CD8-positive, alpha-beta memory T cell (primary cell): ENCODE results near the gene SLC13A3. TPM values are rescaled to one million over a fixed set of nuclear protein-coding genes. Genes with fewer than 3 reads are reported as not detected.
A peak's percentile ranks its signal among the peaks of the same experiment; 100 is the strongest.

Experiments used
- CTCF ChIA-PET: fragments of 350-600 bp; sonication (Branson Sonifier 250); formaldehyde crosslinking; loops from one replicate; lab custom pipeline; 2021; ENCODE audit warnings: antibody characterized with exemption; lab: Charles Lee
- POLR2A ChIA-PET: fragments of 350-600 bp; sonication (Branson Sonifier 250); formaldehyde crosslinking; loops from one replicate; lab custom pipeline; 2021; ENCODE audit warnings: antibody characterized with exemption; lab: Charles Lee
- DNase-seq, 5 donors: peaks; one replicate each; pipeline versions ENCODE4 v3.0.0 to v3.0.0-alpha.2; 2020 to 2022; ENCODE audit warnings: mixed read lengths in 1 of 5
- H3K27ac ChIP-seq: one replicate; pipeline ENCODE4 v1.7.0; 2013; ENCODE audit warnings: low read depth, mild to moderate bottlenecking, low read length, moderate library complexity
- H3K27me3 ChIP-seq: 2 replicates; pipeline ENCODE4 v1.7.0; 2013; ENCODE audit warnings: low read length, mild to moderate bottlenecking; ENCODE audit not compliant: insufficient read depth, poor library complexity, severe bottlenecking
- H3K36me3 ChIP-seq: 2 replicates; pipeline ENCODE4 v1.7.0; 2013; ENCODE audit warnings: mild to moderate bottlenecking, low read length, moderate library complexity; ENCODE audit not compliant: insufficient read depth
- H3K4me1 ChIP-seq: 2 replicates; pipeline ENCODE4 v1.7.0; 2013; ENCODE audit warnings: mild to moderate bottlenecking, low read length, moderate library complexity; ENCODE audit not compliant: insufficient read depth
- H3K4me3 ChIP-seq: 2 replicates; pipeline ENCODE4 v1.7.0; 2013; ENCODE audit warnings: mild to moderate bottlenecking, low read length
- H3K9me3 ChIP-seq: 2 replicates; pipeline ENCODE4 v1.7.0; 2013; ENCODE audit warnings: mild to moderate bottlenecking, low read length
- H3K27ac Mint-ChIP-seq, 8 donors: one replicate each; pipeline ENCODE4 v1.8.0; 2020 to 2021; ENCODE audit warnings: mixed read lengths in 8 of 8, mild to moderate bottlenecking in 6 of 8, inconsistent platforms in 3 of 8, moderate library complexity in 3 of 8
- H3K27me3 Mint-ChIP-seq, 2 donors: one replicate each; pipeline ENCODE4 v1.8.0; 2020 to 2021; ENCODE audit warnings: mixed read lengths in 2 of 2, mild to moderate bottlenecking in 1 of 2, moderate library complexity in 1 of 2
- H3K36me3 Mint-ChIP-seq, 3 donors: one replicate each; pipeline ENCODE4 v1.8.0; 2020 to 2021; ENCODE audit warnings: mixed read lengths in 3 of 3, inconsistent platforms in 1 of 3, mild to moderate bottlenecking in 1 of 3
- H3K4me1 Mint-ChIP-seq, 3 donors: one replicate each; pipeline ENCODE4 v1.8.0; 2020 to 2021; ENCODE audit warnings: mixed read lengths in 3 of 3, inconsistent platforms in 1 of 3, mild to moderate bottlenecking in 1 of 3
- H3K4me3 Mint-ChIP-seq, 7 donors: one replicate each; pipeline ENCODE4 v1.8.0; 2020 to 2021; ENCODE audit warnings: mixed read lengths in 7 of 7, mild to moderate bottlenecking in 6 of 7, moderate library complexity in 4 of 7, inconsistent platforms in 2 of 7
- H3K9me3 Mint-ChIP-seq, 5 donors: one replicate each; pipeline ENCODE4 v1.8.0; 2020 to 2022; ENCODE audit warnings: mixed read lengths in 5 of 5, mild to moderate bottlenecking in 3 of 5, moderate library complexity in 2 of 5, inconsistent platforms in 1 of 5
- polyA plus RNA-seq: library from polyadenylated mRNA; unstranded; fragments of 300-500 nt; fragmentation: Illumina TruSeq; gene quantifications from one replicate; pipeline ENCODE4 v1.2.3, GENCODE V29; 2021
- total RNA-seq, 2 experiments: library from RNA; stranded (reverse); gene quantifications; one replicate each; pipeline ENCODE4 v1.2.3, GENCODE V29; 2021

SLC13A3 gene
- total and polyA plus RNA-seq, 3 experiments from 2014 or later: 0.11 TPM; not detected in 2

DNA sequence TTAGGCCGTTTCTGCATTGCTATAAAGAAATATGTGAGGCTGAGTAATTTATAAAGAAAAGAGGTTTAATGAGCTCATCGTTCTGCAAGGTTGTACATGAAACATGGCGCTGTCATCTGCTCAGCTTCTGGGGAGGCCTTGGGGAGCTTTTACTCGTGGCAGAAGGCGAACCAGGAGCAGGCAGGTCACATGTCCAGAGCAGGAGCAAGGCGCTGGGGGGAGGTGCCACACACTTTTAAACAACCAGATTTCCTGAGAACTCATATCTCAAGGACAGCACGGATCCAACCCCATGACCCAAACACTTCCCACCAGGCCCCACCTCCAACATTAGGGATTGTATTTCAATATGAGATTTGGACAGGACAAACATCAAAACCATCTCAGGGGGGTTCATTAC lies 6.4 kb upstream of the SLC13A3 start:
- H3K27ac Mint-ChIP-seq: no peak overlapping the region
- DNase-seq: no peak
- Histone ChIP-seq H3K4me1 (no peaks in the 10 kb centered on the region), H3K27me3 (no peaks in the 10 kb centered on the region), H3K4me3 (no peak overlapping the region), H3K27ac (no peak overlapping the region), H3K36me3 (no peaks in the 10 kb centered on the region), H3K9me3 (no peaks in the 10 kb centered on the region)
- H3K4me1 Mint-ChIP-seq: no peaks in the 10 kb centered on the region
- H3K36me3 Mint-ChIP-seq: peaks cover 0 to 10% (median 3%) of the 10 kb centered on the region in 3 donors
- CTCF ChIA-PET: no interaction called here
- H3K4me3 Mint-ChIP-seq: no peak overlapping the region
- H3K9me3 Mint-ChIP-seq: peaks cover 0 to 5% (median 2%) of the 10 kb centered on the region in 5 donors
- POLR2A ChIA-PET: no interaction called here
- peaks cover 8 to 22% of the 10 kb centered on the region in 2 donors for H3K27me3 Mint-ChIP-seq

DNA sequence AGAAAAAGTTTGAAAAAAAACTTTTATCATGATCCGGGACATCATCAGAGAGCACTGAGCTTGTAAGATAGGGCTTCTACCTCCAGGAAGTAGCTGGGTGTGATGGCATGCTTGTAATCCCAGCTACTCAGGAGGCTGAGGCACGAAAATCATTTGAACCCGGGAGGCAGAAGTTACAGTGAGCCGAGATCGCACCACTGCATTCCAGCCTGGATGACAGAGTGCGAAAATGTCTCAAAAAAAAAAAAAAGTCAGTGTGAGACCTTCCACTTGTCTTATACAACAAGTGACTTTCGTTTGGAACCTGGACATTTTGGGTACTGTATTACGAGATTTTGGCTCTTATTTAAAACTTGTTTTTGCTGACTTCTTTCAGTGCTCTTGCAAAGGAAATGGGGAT lies 5.9 kb upstream of the SLC13A3 start:
- Mint-ChIP-seq H3K27me3 (peaks cover 10 to 24% of the 10 kb centered on the region in 2 donors), H3K9me3 (peaks cover 0 to 5% (median 2%) of the 10 kb centered on the region in 5 donors), H3K27ac (no peak overlapping the region), H3K36me3 (peaks cover 0 to 9% (median 2%) of the 10 kb centered on the region in 3 donors), H3K4me1 (no peaks in the 10 kb centered on the region), H3K4me3 (no peak overlapping the region)
- H3K27ac ChIP-seq: no peak overlapping the region
- no peaks in the 10 kb centered on the region for H3K36me3 ChIP-seq
- no peaks in the 10 kb centered on the region for H3K27me3 ChIP-seq
- POLR2A ChIA-PET: no interaction called here
- no peaks in the 10 kb centered on the region for H3K9me3 ChIP-seq
- H3K4me3 ChIP-seq: no peak overlapping the region
- CTCF ChIA-PET: no interaction called here
- no peak for DNase-seq
- H3K4me1 ChIP-seq: no peaks in the 10 kb centered on the region

DNA sequence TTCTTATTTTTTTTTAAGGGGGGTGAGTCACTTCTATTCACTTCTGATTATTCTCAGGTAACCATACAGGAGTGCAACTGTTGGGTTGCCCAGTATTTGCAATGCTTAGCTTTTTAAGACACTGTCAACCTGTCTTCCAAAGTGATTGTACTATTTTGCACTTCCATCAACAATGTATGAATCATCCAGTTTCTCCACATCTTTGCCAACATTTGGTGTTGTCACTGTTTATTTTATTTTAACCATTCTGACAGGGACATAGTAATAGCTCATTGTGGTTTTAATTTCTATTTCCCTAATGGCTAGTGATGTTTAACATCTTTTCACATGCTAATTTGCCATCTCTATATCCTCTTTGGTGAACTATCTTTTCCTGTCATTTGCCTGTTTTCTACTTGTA lies 1.4 kb upstream of the SLC13A3 start:
- Histone ChIP-seq H3K27ac (no peak overlapping the region), H3K27me3 (no peaks in the 10 kb centered on the region), H3K36me3 (no peaks in the 10 kb centered on the region), H3K4me3 (no peak overlapping the region), H3K4me1 (no peaks in the 10 kb centered on the region), H3K9me3 (no peaks in the 10 kb centered on the region)
- peaks cover 29 to 50% of the 10 kb centered on the region in 2 donors for H3K27me3 Mint-ChIP-seq
- ChIA-PET POLR2A (no interaction called here), CTCF (no interaction called here)
- H3K27ac Mint-ChIP-seq: no peak overlapping the region
- no peak overlapping the region for H3K4me3 Mint-ChIP-seq
- no peaks in the 10 kb centered on the region for H3K4me1 Mint-ChIP-seq
- H3K36me3 Mint-ChIP-seq: peaks cover 0 to 4% (median 0%) of the 10 kb centered on the region in 3 donors
- H3K9me3 Mint-ChIP-seq: peaks cover 0 to 5% (median 0%) of the 10 kb centered on the region in 5 donors
- DNase-seq: no peak

DNA sequence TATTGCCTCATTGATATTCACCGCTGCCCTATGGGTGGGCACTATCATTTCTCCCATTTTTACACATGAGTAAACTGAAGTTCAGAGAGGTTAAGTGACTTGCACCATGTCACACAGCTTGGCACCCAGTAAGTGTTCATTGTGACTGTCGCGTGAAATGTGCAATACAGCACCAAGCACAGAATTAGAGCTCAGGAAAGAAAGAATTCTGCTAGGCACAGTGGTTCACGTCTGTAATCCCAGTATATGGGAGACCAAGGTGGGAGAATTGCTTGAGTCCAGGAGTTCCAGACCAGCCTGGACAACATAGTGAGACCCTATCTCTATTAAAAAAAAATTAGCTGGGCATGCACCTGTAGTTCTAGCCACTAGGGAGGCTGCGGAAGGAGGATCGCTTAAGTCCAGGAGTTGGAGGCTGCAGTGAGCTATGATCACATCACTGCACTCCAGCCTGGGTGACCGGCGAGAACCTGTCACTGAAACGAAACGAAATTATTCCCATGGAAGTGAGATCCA lies 626 bp downstream of the SLC13A3 start:
- Mint-ChIP-seq H3K4me3 (no peak overlapping the region), H3K4me1 (no peaks in the 10 kb centered on the region), H3K27me3 (peaks cover 29 to 50% of the 10 kb centered on the region in 2 donors), H3K27ac (peak overlapping the region in 1 of 8 donors; percentile 74), H3K36me3 (peaks cover 0 to 4% (median 0%) of the 10 kb centered on the region in 3 donors), H3K9me3 (peaks cover 0 to 5% (median 0%) of the 10 kb centered on the region in 5 donors)
- Histone ChIP-seq H3K36me3 (no peaks in the 10 kb centered on the region), H3K9me3 (no peaks in the 10 kb centered on the region), H3K4me3 (no peak overlapping the region), H3K4me1 (no peaks in the 10 kb centered on the region), H3K27me3 (no peaks in the 10 kb centered on the region), H3K27ac (no peak overlapping the region)
- CTCF ChIA-PET: no interaction called here
- POLR2A ChIA-PET: no interaction called here
- DNase-seq: no peak

DNA sequence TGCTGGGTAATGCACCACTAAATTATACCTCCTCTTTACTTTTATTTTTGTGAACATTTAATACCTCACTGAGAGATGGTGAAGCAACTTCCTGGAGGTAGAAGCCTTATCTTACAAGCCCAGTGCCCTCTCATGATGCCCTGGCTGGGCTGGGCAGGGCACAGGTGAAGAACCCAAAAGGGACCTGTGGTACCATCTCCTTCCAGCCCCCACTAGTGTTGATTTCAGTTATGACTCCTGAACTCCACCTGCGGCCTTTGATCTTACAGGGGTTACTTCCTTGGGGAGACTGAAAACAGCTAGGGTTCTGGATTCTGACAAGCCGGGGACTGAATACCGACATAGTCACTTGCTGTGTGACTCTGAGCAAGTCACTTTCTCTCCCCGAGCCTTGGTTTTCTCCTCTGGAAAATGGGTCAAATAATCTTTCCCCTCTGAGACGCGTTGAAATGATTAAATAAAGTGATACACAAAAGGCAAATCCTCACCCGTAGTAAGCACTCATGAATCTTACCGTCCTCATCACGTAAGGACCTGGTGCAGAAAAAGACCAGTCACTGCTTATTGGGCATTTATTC lies 1.2 kb downstream of the SLC13A3 start:
- ChIA-PET CTCF (no interaction called here), POLR2A (no interaction called here)

DNA sequence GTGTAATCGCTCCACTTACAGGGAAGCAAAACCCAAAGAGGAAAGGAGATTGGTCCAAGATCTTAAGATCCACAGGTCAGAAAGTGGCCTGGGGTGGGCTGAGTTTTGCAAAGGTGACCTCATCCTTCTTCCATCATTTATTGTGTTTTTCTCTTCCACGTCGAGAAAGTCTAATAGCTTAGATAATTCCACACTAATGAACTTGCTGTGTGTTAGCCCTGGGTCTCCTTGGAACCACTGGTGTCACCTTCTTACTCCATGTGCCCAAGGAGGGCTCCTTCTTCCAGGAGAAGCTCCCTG lies 1.7 kb downstream of the SLC13A3 start:
- no peak overlapping the region for H3K4me3 ChIP-seq
- ChIA-PET POLR2A (no interaction called here), CTCF (no interaction called here)
- H3K9me3 Mint-ChIP-seq: peaks cover 0 to 5% (median 0%) of the 10 kb centered on the region in 5 donors
- peaks cover 0 to 4% (median 0%) of the 10 kb centered on the region in 3 donors for H3K36me3 Mint-ChIP-seq
- no peak overlapping the region for H3K27ac ChIP-seq
- H3K4me1 ChIP-seq: no peaks in the 10 kb centered on the region
- no peaks in the 10 kb centered on the region for H3K4me1 Mint-ChIP-seq
- H3K9me3 ChIP-seq: no peaks in the 10 kb centered on the region
- no peaks in the 10 kb centered on the region for H3K36me3 ChIP-seq
- no peak overlapping the region for H3K4me3 Mint-ChIP-seq
- DNase-seq: no peak
- H3K27me3 ChIP-seq: no peaks in the 10 kb centered on the region
- no peak overlapping the region for H3K27ac Mint-ChIP-seq
- H3K27me3 Mint-ChIP-seq: peaks cover 29 to 46% of the 10 kb centered on the region in 2 donors

More for the DNA sequence above, 1.2 kb downstream of the SLC13A3 start:
- H3K4me3 Mint-ChIP-seq: no peak overlapping the region
- DNase-seq: no peak
- H3K4me3 ChIP-seq: no peak overlapping the region
- H3K27ac ChIP-seq: no peak overlapping the region
- no peaks in the 10 kb centered on the region for H3K36me3 ChIP-seq
- H3K9me3 ChIP-seq: no peaks in the 10 kb centered on the region
- H3K27me3 Mint-ChIP-seq: peaks cover 29 to 50% of the 10 kb centered on the region in 2 donors
- no peaks in the 10 kb centered on the region for H3K4me1 Mint-ChIP-seq
- peaks cover 0 to 4% (median 0%) of the 10 kb centered on the region in 3 donors for H3K36me3 Mint-ChIP-seq
- no peaks in the 10 kb centered on the region for H3K27me3 ChIP-seq
- H3K27ac Mint-ChIP-seq: no peak overlapping the region
- no peaks in the 10 kb centered on the region for H3K4me1 ChIP-seq
- peaks cover 0 to 5% (median 0%) of the 10 kb centered on the region in 5 donors for H3K9me3 Mint-ChIP-seq

DNA sequence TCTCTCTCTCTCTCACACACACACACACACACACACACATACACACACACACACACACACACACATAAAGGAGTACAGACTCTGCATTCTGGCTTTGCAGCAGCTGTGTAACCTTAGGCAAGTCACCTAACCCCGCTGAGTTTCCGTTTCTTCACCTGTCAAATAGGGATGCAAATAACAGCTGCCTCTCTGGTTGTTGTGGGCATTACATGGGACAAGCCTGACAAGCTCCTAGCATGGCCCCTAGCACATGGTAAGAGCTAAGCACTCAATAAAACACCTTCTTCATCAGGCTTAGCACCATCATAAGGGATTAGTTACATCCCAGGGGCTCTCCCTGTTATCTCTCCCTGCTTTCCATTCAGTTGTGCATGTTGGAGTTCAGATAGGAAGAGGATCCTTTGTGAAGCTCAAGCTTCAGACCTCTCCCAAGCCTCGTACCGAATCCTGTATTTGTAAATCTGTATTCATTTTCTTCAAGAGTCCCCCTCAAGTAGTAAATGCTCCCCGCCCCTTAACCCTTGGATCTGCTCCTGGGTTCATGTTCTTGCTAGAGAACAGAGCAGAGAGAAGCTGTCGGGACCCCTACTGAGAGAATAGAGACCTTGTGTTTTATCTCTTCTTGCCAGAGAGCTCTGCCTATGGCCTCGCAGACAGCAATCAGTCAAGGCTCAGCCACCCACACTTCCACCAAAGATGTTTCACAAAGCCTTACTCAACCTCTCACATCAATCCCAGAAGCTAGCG lies 2.2 kb downstream of the SLC13A3 start:
- Histone ChIP-seq H3K9me3 (no peaks in the 10 kb centered on the region), H3K4me1 (no peaks in the 10 kb centered on the region), H3K36me3 (no peaks in the 10 kb centered on the region), H3K4me3 (no peak overlapping the region), H3K27me3 (no peaks in the 10 kb centered on the region), H3K27ac (no peak overlapping the region)
- ChIA-PET CTCF (interaction anchor here (0.8 kb wide), 1 partner anchor 9 kb away, joined by 3 read pairs; no protein-coding TSS in a partner anchor), POLR2A (no interaction called here)
- Mint-ChIP-seq H3K4me3 (no peak overlapping the region), H3K36me3 (peaks cover 0 to 4% (median 0%) of the 10 kb centered on the region in 3 donors), H3K27me3 (peaks cover 24 to 43% of the 10 kb centered on the region in 2 donors), H3K27ac (no peak overlapping the region), H3K4me1 (no peaks in the 10 kb centered on the region), H3K9me3 (peaks cover 0 to 5% (median 0%) of the 10 kb centered on the region in 5 donors)
- no peak for DNase-seq

DNA sequence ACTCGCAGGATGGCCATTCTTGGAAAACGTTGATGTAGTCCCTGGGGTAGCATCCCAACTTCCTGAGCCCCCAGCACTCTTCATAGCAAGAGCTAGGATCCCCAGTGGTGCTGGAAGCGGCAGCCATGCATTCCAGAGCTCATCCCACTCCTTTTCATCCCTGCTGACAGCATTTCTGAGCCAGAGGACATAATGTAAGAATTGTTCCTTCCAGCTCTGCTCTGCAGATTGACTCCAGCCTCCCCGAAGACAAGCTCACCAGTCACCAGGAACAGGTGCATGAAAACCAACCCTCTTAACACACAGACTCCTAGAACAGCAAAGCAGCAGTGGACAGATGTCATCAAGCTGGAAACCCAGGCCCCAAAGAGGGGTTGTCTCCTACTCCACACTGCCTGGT lies 3.8 kb downstream of the SLC13A3 start:
- no peak overlapping the region for H3K27ac ChIP-seq
- no peaks in the 10 kb centered on the region for H3K27me3 ChIP-seq
- H3K4me1 ChIP-seq: no peaks in the 10 kb centered on the region
- ChIA-PET POLR2A (no interaction called here), CTCF (no interaction called here)
- DNase-seq: no peak
- H3K27ac Mint-ChIP-seq: no peak overlapping the region
- no peaks in the 10 kb centered on the region for H3K4me1 Mint-ChIP-seq
- H3K4me3 ChIP-seq: no peak overlapping the region
- peaks cover 0 to 4% (median 0%) of the 10 kb centered on the region in 5 donors for H3K9me3 Mint-ChIP-seq
- H3K36me3 ChIP-seq: no peaks in the 10 kb centered on the region
- H3K9me3 ChIP-seq: no peaks in the 10 kb centered on the region
- peaks cover 0 to 4% (median 0%) of the 10 kb centered on the region in 3 donors for H3K36me3 Mint-ChIP-seq
- H3K4me3 Mint-ChIP-seq: no peak overlapping the region
- peaks cover 21 to 27% of the 10 kb centered on the region in 2 donors for H3K27me3 Mint-ChIP-seq
